Epithelial cell of esophagus (primary cell): Measurements from ENCODE around the gene GOSR1.
"Not testable (repeated sequence)": the region's sequence is repeated elsewhere in the genome, so short reads cannot be mapped to it uniquely, and the experiment has no call there.

ENCODE experiments used
- DNase-seq: peaks from one replicate; pipeline ENCODE4 v3.0.0; 2010; ENCODE audit warnings: low read depth
- H3K4me3 ChIP-seq: 2 replicates; pipeline ENCODE4 v1.5.1; 2011; ENCODE audit warnings: mild to moderate bottlenecking, low read length, control low read depth
- CTCF ChIP-seq: IDR thresholded peaks from 2 replicates; pipeline ENCODE4 v1.5.1; 2011; ENCODE audit warnings: low read depth, mild to moderate bottlenecking, low read length, control low read depth, inconsistent platforms; ENCODE audit not compliant: insufficient read depth; ENCODE audit errors: missing control alignments

The GOSR1 gene

GRCh38 chr17:30570596-30571265, 93.5 kb downstream of the GOSR1 start:
- no peak for DNase-seq
- no peak overlapping the region for H3K4me3 ChIP-seq
- TF ChIP-seq CTCF, result no peak

DNA sequence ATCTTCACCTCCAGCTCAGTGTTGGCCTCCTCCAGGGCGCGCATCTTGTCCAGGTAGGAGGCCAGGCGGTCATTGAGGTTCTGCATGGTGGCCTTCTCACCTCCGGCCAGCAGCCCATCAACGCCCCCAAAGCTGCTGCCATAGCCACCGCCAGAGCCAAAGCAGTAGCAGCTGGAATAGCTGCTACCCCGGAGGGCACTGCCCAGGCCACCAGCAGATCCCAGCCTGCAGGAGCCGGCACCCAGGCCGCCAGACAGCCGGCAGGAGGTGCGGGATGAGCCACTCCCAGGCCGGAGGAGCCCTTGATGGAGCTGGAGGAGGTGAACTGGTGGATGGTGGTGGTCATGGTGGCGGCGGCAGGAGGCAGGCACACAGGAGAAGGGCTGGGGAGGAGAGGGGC, 94.2 kb downstream of the GOSR1 start:
- DNase-seq, H3K4me3 ChIP-seq: not testable (repeated sequence)

GRCh38 chr17:30571921-30572320, 94.7 kb downstream of the GOSR1 start:
- no peak for DNase-seq
- TF ChIP-seq CTCF, result no peak
- H3K4me3 ChIP-seq, result no peak overlapping the region

DNA sequence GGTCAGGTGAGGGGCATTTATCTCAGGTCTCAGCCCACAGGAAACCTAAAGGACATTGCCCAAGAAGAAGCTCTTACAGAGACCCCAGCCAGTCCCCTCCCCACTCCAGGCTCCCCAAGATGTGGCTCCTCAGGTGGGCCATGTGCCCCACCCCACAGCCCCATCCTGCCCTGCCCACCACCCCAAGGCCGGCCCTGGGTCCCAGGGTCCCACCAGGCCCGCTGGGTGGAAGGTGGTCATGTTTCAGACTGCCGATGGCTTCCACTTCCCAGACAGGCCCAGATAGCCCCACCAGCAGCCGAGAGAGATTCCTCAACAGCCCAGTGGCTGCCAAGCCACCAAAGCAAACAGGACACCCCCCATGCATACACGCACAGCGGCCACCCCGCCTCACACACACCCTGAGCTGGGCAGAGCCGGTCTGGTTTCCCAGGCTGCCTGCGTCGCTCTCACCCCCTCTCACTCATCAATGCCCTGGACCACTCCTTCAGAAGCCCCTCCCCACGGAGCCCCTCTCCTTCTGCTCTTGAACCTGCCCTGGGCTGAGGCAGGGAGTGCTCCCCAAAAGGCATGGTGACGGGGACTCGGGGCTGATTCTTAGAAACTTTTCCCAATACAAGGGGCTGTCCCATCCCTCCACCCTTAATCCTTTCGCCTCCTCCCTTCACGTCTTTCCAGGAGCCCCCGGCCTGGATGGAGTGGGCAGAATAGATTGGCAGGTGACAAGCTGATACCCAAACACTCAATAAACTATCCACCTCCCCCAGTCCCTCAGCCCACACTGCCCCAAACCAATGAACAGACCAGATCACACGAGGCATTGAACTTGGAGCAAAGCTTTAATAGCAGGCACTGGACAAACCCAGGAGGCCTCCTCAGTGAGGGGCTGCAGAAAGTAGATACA, 95.7 kb downstream of the GOSR1 start:
- H3K4me3 ChIP-seq, DNase-seq: not testable (repeated sequence)

GRCh38 chr17:30573603-30574175, 96.5 kb downstream of the GOSR1 start:
- TF ChIP-seq CTCF, result no peak
- H3K4me3 ChIP-seq, result no peak overlapping the region
- DNase-seq, result no peak

DNA sequence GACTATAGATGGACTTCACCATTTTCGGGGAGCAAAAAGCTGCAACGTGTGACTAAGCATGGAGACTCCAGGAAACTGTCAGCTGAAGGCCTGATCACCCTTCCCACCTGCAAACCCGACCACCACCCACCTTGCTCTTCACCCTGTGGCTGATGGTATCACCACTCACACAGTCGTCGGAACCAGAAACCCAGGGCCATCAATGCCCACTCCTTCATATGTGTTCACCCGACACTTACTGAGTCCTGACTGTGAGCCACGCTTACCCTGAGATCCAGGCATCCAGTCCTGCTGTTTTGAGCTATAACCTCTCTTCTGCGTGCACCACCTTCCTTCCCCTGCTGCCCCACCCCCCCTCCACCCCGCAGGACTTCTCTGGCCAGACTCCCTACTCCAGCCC, 97.1 kb downstream of the GOSR1 start:
- DNase-seq, H3K4me3 ChIP-seq: not testable (repeated sequence)

DNA sequence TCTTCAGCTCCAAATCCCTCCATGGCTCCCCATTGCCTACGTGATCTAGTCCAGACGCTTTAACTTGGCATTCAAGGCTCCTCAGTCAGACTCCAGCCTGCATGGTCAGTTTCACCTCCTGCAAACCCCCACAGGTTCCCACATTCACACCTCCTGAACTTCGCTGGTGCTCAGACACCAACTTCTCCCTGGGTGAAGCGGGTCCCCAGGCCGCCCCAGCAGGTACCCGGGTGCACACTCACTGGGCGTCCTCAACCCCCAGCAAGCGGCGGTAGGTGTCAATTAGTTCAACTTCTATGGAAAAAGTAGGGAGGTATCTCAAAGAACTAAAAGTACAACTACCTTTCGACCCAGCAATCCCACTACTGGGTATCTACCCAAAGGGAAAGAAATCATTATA, 97.6 kb downstream of the GOSR1 start:
- not testable (repeated sequence) for DNase-seq, H3K4me3 ChIP-seq

GRCh38 chr17:30575648-30576325, 98.6 kb downstream of the GOSR1 start:
- DNase-seq, H3K4me3 ChIP-seq: not testable (repeated sequence)

GRCh38 chr17:30576326-30576861, 99.2 kb downstream of the GOSR1 start:
- no peak overlapping the region for H3K4me3 ChIP-seq
- TF ChIP-seq CTCF, result no peak

More at GRCh38 chr17:30576326-30576861, 99.2 kb downstream of the GOSR1 start:
- DNase-seq, result no peak
